Activated CD8-positive, alpha-beta memory T cell treated with anti-CD3 and anti-CD28 coated beads, Interleukin-2, amount 50 U/mL, for 1 hour (primary cell): Measurements from ENCODE around the gene FCMR.
"Not testable (repeated sequence)": the region's sequence is repeated elsewhere in the genome, so short reads cannot be mapped to it uniquely, and the experiment has no call there.

Experiments
- DNase-seq: peaks from one replicate; pipeline ENCODE4 v3.0.0-alpha.2; 2020; ENCODE audit errors: extremely low read depth

The FCMR gene

DNA sequence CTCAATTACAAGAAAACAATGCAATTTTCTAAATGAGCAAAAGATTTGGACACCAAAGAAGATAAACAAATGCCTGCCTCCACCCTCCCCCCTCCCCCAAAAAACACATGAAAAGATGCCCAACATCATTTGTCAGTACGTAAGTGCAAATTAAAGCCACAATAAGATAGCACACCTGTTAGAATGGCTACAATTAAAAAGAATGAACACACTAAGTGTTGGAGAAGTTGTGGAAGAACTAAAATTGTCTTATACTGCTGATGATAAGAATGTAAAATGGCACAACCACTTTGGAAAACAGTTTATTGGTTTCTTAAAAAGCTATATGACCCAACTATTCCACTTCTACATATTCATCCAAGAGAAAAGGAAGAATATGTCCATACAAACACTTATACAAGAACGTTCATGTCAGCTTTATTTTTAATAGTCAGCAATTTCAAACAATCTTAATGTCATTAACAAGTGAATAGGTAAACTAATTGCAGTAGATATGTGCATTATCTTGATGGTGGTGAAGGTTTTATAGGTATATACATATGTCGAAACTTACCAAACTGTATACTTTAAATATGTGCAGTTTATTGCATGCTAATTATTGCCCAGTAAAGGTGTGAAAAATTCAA, 45.9 kb downstream of the FCMR start:
- DNase-seq = no peak

DNA sequence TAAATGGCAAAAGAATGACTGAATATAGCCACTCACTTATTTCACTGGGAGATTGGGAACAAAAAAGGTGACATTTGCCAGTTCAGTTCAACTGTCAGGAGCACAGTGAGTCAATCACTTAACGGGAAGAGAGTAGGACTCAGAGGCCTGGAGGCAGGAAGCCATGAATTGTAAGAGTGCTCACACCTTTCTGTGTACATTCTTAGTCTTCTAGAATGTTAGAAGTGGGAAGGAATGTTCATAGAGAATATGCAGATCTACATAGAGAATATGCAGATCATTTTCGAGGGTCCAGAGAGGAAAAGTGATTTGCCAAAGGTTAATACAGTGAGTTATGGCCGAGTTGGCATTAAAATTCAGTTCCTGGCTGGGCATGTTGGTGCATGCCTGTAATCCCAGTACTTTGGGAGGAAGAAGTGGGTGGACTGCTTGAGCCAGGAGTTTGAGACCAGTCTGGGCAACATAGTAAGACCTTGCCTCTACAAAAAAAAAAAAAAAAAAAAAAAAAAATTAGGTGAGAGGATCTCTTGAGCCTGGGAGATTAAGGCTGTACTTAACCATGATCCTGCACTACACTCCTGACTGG, 48.0 kb downstream of the FCMR start:
- DNase-seq = no peak

DNA sequence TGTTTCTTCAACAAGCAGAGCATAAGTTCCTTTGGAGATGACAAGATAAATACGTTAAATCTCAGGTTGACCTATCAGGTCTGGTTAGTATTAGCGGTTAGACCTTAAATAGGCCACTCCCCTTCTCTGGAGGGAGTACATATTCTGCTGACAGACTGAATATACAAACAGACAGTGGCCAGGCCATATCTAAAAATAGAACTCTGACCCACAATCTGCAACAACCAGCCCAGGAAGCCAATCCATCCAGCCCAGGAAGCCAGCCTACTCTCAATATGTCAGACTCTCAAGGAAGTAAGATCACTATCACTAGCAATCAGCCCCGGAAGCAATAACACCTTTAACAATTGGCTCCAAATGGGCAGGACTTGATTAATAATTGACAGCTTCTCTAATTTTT, 49.6 kb downstream of the FCMR start:
- no peak for DNase-seq

DNA sequence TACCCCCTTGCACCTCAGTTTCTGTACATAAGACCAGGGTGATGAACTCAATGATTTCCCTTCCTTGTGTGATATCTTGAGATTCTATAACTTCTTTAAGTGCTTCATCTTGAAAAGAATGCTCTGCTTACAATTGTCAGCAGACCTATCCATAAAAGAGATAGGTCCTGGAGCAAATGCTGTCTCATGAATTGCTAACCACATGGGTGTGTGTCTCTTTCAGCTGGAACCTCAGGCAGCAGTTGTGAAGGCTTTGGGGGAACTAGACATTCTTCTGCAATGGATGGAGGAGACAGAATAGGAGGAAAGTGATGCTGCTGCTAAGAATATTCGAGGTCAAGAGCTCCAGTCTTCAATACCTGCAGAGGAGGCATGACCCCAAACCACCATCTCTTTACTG, 53.5 kb downstream of the FCMR start:
- no peak for DNase-seq

DNA sequence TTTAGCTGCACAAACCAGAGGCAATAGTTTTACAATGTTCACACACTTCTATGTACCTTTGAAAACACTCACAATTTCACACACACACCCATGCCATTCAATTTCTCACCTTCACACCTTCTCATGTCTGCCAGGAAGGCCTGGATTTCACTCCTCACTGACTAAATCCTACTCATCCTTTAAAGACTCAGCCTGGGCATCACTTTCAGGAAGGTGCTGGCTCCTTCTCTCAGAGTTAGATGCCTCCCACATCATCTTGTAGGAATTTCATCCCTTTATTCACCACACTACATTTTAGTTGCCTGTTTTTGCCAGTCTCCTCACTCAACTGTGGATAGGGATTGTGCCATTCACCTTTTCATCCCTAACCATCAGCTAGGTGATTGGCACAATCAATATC, 54.0 kb downstream of the FCMR start:
- no peak for DNase-seq

DNA sequence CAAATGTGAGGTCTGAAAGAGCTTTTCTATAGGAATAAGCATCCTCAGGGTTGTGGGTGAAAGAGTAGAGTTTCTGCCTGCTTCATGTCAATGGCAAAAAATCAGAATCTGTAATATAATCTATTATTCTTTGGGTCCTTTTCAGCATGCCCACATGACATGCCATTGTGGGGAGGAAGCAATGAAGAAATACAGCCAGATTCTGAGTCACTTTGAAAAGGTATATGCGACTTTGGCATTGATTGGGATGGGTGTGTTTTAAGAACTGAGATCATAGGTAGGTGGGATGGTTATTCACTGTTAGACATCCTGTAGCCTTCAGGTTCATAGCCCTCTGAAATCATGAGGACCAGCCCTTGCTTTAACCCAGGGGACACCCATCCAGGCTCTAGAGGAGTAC, 54.5 kb downstream of the FCMR start:
- DNase-seq = no peak

DNA sequence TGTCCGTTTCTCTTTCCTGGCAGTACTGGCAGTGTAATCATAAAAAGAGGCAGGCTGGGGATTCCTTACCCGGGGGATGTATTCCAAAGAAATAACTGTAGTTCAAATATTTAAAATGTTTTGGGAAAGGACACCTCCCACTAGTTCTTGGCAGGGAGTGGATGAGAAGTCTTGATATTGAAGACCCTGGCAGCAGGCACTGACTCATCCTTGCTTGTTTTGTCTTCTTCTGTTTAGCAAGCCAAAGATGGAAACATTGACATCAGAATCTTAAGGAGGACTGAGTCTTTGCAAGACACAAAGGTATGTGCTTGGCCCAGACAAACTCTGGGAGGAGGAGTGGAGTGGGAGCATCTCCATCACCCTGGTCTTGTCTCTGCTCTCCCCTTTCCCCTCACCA, 55.7 kb downstream of the FCMR start:
- no peak for DNase-seq

DNA sequence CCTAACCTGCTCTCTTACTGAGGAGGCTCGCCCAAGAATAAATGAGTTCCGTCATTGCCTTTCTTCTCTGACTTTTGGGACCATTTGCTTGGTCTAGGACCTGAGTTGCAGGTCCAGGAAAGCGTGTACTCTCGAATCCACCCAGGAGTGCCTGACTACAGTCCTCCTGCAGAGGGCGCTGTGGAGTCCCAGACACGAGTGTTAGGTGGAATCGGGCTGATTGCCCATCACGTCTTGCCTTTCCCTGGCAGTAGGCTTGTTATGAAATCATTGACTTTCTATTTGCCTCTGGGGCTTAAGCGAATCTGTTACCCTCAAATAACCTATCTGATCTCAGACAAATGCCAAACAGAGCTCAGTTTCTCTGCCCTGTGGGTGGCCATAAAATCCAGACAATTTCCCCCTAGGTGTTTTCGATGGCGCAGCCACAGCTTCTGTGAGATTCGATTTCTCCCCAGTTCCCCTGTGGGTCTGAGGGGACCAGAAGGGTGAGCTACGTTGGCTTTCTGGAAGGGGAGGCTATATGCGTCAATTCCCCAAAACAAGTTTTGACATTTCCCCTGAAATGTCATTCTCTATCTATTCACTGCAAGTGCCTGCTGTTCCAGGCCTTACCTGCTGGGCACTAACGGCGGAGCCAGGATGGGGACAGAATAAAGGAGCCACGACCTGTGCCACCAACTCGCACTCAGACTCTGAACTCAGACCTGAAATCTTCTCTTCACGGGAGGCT, 56.6 kb downstream of the FCMR start, which contains the start of gene IL20:
TSS of gene IL20 (plus strand) at position 685 of the 733 bp plus-strand sequence. CDS start 230 bp downstream, outside the sequence.
- peak; percentile 68 for DNase-seq

DNA sequence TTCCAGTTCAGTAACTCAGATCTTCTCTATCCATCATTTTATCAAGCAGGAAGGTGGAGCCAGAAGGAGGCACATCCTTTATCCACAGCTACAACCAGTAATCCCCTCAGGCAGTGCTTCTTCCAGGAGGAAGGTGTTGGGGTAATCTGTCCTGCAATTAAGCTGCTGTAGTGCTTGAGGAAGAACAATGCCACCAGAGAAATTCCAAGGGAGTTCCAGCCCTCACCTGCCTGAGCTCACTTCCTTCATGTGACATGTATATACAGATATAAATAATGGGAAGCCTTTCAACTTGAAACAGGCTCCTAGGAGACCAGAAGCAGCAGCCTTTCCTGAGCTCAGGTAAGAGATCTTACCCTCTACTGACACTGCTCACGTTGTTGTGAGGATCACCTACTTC, 58.5 kb downstream of the FCMR start:
- no peak for DNase-seq

DNA sequence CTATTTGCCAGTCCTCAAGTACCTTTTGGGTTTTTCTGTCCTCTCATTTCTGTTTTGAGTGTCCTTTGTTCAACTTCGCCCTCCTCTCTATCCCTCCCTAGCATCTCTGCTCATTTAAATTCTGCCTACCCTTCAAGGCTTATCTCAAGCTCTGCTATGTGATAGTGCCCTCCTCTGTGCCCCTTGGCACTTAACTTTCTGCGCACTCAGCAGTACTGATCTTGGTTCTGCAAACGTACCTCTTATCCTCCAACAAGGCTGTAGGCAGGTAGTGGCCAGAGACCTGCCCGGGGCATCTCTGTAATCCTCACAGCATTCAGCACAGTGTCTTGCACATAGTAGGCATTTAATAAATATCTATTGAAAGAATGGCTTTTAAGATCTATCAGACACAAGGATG, 61.6 kb downstream of the FCMR start:
- no peak for DNase-seq

DNA sequence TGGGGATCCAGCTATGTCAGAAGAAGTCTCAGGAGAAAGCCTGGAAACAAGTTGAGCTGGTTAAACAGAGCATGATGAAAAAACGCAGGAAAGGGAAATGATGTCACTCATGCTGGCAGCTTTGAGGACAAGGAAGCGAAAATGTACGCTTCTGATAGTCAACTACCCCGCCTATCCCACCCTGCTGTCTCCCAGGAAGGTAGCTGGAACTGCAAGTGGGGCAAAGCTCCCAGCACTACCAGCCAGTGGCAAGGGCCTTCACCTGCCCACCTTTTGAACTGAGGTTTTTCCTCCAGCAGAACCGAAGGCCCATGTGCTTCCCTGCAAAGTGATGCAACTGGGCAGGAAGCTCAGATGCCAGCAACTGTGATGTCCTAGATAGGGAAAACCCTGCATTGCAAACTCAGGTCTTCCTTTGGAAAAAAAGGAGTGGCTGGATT, 62.6 kb downstream of the FCMR start:
- no peak for DNase-seq

DNA sequence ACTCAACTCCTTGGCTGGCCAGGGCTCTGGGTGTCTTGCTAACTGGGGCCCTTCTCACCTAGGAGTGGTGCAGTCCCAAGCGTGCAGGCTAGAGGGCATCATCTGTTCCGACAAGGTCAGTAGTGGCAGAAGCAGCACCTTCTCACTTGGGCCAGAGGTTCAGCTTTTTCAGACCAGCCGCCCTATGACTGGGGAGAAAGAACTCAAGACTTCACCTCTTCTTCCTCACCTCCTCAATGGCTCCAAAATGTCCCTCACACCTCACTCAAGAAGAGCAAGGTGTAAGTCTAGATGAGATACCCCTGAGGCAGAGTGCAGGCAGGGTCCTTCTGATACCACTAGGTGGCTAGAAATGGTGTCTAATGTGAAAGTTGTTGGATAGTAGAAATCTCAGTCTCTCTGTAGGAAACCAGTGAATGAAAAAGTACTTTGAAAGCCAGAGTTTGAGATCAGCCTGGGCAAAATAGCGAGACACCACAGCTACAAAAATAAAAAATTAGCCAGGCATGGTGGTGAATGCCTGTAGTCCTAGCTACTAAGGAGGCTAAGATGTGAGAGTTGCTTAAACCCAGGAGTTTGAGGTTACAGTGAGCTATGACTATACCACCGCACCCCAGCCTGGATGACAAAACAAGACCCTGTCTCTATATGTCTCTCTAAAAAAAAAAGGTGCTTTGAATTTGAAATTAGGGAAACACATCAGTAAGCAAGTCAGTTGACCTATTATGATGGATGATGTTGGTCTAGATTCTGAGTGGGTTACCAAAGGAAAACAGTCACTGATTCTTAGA, 64.9 kb downstream of the FCMR start:
- DNase-seq = no peak

DNA sequence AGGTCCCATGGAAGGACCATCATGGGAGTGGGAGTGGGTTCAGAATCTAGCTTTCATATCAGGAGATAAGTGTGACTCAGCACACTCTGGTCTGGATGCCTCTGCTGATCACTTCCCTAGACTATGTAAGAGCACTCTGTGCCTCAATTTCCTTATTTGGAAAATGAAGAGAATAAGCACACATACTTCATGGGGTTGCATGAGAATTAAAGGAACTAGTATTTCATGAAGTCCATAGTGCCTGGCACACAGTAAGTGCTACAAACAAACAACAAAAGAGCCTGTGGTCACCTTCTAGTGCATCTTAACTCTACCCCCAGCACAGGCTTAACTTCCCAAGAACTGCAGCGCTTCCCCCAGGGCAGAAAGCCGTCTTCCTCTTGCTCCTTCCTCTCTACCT, 65.9 kb downstream of the FCMR start:
- no peak for DNase-seq

DNA sequence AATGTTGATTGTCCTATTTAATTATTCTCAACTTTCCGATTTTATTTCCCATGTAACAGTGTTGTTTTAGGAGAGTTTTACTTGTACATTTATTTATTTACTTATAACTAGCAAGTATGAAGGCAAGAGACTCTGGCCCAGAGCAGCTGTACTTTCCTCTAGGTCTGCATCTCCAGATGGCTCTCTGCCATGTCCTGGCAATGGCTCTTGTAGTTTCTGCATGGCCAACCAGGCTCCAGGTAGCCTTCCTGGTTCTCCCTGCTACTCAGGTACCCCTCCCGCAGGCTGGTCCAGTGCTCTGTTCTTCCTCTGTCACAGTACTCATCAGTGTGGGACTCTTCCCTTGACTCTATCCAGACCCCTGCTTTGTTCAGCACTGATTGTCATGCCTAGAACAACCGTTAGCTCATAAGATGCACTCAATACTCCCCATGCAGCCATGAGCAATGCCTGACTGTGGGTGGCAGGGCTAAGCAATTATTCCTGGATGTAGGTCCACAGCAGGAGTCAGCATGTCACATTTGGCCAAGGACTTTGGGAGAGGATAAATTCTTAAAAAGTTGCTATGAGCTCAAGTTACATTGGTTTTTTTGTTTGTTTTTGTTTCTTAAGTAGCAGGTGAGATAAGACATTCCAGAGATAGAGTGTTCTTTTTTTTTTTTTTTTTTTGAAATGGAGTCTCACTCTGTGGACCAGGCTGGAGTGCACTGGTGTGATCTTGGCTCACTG, 67.2 kb downstream of the FCMR start:
- DNase-seq = no peak

DNA sequence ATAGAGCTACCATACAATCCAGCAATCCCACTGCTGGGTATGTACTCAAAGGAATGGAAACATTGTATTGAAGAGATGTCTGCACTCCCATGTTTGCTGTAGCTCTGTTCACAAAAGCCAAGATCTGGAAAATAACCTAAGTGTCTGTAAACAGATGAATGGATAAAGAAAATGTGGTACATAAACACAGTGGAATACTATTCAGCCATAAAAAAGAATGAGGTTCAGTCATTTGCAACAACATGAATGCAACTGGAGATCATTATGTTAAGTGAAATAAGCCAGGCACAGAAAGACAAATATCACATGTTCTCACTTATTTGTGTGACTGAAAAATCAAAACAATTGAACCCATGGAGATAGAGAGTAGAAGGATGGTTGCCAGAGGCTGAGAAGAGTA, 68.0 kb downstream of the FCMR start:
- not testable (repeated sequence) for DNase-seq
